GM10266 (cell line): ENCODE data around the gene SDR39U1.

ENCODE experiments used
- DNase-seq: peaks from one replicate; pipeline ENCODE4 v3.0.0; 2012; ENCODE audit errors: extremely low spot score
- CTCF ChIP-seq: IDR thresholded peaks from 2 replicates; pipeline ENCODE4 v1.5.1; 2012; ENCODE audit warnings: mild to moderate bottlenecking, low read depth; ENCODE audit not compliant: control insufficient read depth, insufficient read depth; ENCODE audit errors: missing control alignments

The SDR39U1 gene

GRCh38 chr14:24422694-24423601 lies 19.6 kb downstream of the SDR39U1 start:
- no peak for DNase-seq
- TF ChIP-seq CTCF: no peak

GRCh38 chr14:24422261-24422660 lies 20.3 kb downstream of the SDR39U1 start:
- no peak for DNase-seq
- TF ChIP-seq CTCF: no peak

- TF ChIP-seq CTCF: no peak
- no peak for DNase-seq
Measured at GRCh38 chr14:24418492-24418873, 24.1 kb downstream of the SDR39U1 start.

GRCh38 chr14:24417832-24418491 lies 24.6 kb downstream of the SDR39U1 start:
- no peak for DNase-seq

GRCh38 chr14:24416932-24417619 lies 25.5 kb downstream of the SDR39U1 start:
- DNase-seq: no peak
- no peak for TF ChIP-seq CTCF

More at GRCh38 chr14:24417832-24418491, 24.6 kb downstream of the SDR39U1 start:
- TF ChIP-seq CTCF: no peak

- no peak for DNase-seq
- no peak for TF ChIP-seq CTCF
Measured at GRCh38 chr14:24416254-24416931, 26.2 kb downstream of the SDR39U1 start.
